Small intestine (tissue), 7 donors: ENCODE results near the gene HOTAIR. TPM values are rescaled to one million over a fixed set of nuclear protein-coding genes. Genes with fewer than 3 reads are reported as not detected.

Experiments used
- DNase-seq, 2 donors: peaks; one replicate each; pipeline versions ENCODE4 v3.0.0 to v3.0.0-alpha.2; 2013
- FAIRE-seq: peaks from 2 replicates; lab custom pipeline; 2012; peaks lifted over from hg19 to GRCh38; lab: Jason Lieb, UNC
- H3K27ac ChIP-seq, 3 donors: one replicate each; pipeline ENCODE4 v1.5.1; 2013; ENCODE audit warnings: low read length in 2 of 3, mild to moderate bottlenecking in 2 of 3, control low read depth in 1 of 3, inconsistent platforms in 1 of 3, low read depth in 1 of 3, moderate library complexity in 1 of 3
- H3K27me3 ChIP-seq, 3 donors: one replicate each; pipeline ENCODE4 v1.6.1; 2013; ENCODE audit warnings: low read length in 3 of 3, inconsistent platforms in 1 of 3; ENCODE audit not compliant: control insufficient read depth in 3 of 3, insufficient read depth in 3 of 3
- H3K36me3 ChIP-seq, 3 donors: one replicate each; pipeline ENCODE4 v1.6.1; 2013; ENCODE audit warnings: low read length in 3 of 3, inconsistent platforms in 1 of 3, low read depth in 1 of 3, mild to moderate bottlenecking in 1 of 3, moderate library complexity in 1 of 3; ENCODE audit not compliant: control insufficient read depth in 3 of 3, insufficient read depth in 2 of 3
- H3K4me1 ChIP-seq, 3 donors: one replicate each; pipeline ENCODE4 v1.6.1; 2013; ENCODE audit warnings: low read length in 2 of 3, inconsistent platforms in 1 of 3, low read depth in 1 of 3, mild to moderate bottlenecking in 1 of 3, moderate library complexity in 1 of 3; ENCODE audit not compliant: control insufficient read depth in 3 of 3, insufficient read depth in 2 of 3
- H3K4me3 ChIP-seq, 3 donors: one replicate each; pipeline ENCODE4 v1.5.1; 2013; ENCODE audit warnings: low read length in 3 of 3, control low read depth in 1 of 3, inconsistent platforms in 1 of 3, low read depth in 1 of 3, mild to moderate bottlenecking in 1 of 3, moderate library complexity in 1 of 3
- H3K9me3 ChIP-seq, 2 donors: one replicate each; pipeline ENCODE4 v1.6.1; 2013; ENCODE audit warnings: low read depth in 1 of 2, low read length in 1 of 2; ENCODE audit not compliant: control insufficient read depth in 2 of 2, insufficient read depth in 1 of 2
- WGBS, 3 donors: extraction: QIAGEN DNeasy Blood & Tissue Kit; methylation state at CpG; one replicate each; pipeline ENCODE4 v1.1.7; 2013; 5-methylcytosine and 5-hydroxymethylcytosine counted together
- polyA plus RNA-seq, 4 donors: library from polyadenylated mRNA; stranded (reverse) in 3 of 4; unstranded in 1 of 4; fragments of 200-250 nt in 3 of 4; fragments of 120-200 nt in 1 of 4; gene quantifications; one replicate each; pipeline versions ENCODE4 v1.2.1 to v1.2.3, GENCODE V29; 2013
- donor health status: healthy with polysubstance abuse.
- donor health status: control.
- donor health status: control.
- donor health status: Bipolar disorder and iron deficiency.
- donor health status: healthy.

The HOTAIR gene
- polyA plus RNA-seq, 4 donors = 0.24 TPM; not detected in 3

DNA sequence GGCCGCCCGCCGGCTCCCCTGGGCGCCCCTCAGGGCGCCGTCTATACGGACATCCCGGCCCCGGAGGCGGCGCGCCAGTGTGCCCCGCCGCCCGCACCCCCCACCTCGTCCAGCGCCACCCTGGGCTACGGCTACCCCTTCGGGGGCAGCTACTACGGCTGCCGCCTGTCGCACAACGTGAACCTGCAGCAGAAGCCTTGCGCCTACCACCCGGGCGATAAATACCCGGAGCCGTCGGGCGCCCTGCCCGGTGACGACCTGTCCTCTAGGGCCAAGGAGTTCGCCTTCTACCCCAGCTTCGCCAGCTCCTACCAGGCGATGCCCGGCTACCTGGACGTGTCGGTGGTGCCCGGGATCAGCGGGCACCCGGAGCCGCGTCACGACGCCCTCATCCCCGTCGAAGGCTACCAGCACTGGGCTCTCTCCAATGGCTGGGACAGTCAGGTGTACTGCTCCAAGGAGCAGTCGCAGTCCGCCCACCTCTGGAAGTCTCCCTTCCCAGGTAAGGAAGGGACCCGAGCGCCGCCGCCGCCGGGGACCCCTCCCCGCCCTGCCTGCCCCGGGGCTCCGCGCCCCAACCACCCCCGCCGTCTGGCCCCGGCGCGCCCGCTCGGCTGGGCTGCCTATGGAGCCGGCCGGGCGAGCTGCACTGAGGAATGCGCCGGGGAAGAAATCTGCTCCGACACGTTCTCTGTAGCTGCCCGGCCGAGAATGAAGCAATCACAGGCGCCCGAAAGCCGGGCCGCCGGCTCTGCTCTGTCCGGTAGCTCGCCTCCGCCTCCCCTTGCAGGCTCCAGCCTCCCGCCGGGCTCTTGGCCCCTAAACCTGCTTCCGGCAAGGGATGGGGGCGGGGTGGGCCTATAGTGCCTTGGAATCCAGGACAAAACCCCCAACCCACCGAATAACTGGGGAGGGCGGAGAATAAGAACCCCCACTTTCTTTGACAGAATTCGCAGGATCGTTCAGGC is 35.3 kb downstream of the HOTAIR start:
- no peak overlapping the region for H3K4me3 ChIP-seq
- FAIRE-seq = no peak

DNA sequence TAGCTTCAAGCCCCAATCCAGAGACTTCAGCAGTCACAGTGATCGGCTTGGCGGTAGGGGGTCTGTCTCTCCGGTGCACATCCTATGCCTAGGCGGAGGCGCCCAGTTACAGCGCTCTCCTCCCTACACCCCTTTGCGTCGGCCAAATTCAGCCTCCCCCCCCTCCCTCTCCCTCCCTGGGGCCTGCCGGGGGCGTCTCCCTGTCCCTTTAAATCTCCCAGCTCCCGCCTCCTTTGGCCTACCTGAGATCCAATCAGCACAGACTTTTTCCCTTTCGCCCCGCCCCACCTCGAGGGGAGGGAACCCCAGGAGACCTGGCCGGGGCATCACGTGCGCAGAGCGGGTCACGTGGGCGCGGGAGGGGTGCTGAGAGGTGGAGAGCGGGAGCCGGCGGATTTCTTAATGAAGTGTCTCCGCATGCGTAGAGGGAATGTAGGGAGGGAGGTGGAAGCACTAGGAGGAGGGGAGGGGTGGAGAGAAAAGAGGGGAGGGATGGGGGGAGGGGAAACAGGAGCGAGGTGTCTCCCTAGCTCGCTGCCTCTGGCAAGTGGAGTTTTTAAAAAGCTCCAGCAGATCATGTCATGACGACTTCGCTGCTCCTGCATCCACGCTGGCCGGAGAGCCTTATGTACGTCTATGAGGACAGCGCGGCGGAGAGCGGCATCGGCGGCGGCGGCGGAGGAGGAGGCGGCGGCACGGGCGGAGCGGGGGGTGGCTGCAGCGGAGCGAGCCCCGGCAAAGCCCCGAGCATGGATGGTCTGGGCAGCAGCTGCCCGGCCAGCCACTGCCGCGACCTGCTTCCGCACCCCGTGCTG is 36.2 kb downstream of the HOTAIR start, which contains the start of gene HOXC13:
HOXC13 (plus strand) TSS at position 506 of the 815 bp plus-strand sequence; CDS start at position 582, 76 bp downstream.
- WGBS, 3 donors = 7 to 15% (median 11%) methylated on average over 43 to 56 of the region's 56 CpGs
- no peak within 1 kb of the TSS for H3K27ac ChIP-seq
- no peak within 1 kb of the TSS for H3K4me3 ChIP-seq
- H3K36me3 ChIP-seq = no peaks in the 10 kb centered on the region
- peaks cover 0 to 10% of the 10 kb centered on the region in 2 donors for H3K9me3 ChIP-seq
- H3K27me3 ChIP-seq = peaks cover 10 to 90% (median 56%) of the 10 kb centered on the region in 3 donors
- peak; percentile 41 to 84 for DNase-seq
- peaks cover 0 to 3% (median 0%) of the 10 kb centered on the region in 3 donors for H3K4me1 ChIP-seq
- no peak for FAIRE-seq

More for the DNA sequence above, 35.3 kb downstream of the HOTAIR start:
- Histone ChIP-seq H3K27ac (no peak overlapping the region), H3K9me3 (peaks cover 0 to 8% of the 10 kb centered on the region in 2 donors), H3K4me1 (peaks cover 0 to 3% (median 0%) of the 10 kb centered on the region in 3 donors), H3K36me3 (no peaks in the 10 kb centered on the region), H3K27me3 (peaks cover 10 to 90% (median 55%) of the 10 kb centered on the region in 3 donors)
- WGBS, 3 donors = 7 to 12% (median 8%) methylated on average over 78 to 91 of the region's 91 CpGs
- no peak for DNase-seq

- FAIRE-seq = no peak
Measured at GRCh38 chr12:53937596-53938325, 37.0 kb downstream of the HOTAIR start.

DNA sequence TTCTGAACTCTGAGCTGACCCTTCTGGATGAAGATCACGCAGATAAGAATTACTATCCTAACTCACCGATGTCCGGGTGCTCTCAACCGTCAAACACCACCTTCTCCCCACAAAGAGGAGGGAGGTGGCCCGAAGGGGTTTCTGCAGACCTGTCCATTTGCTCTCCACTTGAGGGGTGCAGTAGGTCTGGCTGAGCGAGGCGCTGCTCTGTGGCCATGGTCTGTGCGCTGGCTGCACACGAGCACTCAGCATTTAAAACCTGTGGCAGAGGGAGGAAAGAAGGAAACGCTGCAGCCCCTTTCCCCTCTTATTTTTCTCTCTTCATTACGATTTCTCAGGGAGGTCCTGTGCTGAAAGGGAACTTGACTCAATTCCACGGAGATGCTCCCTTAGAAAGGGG is 37.7 kb downstream of the HOTAIR start:
- DNase-seq = no peak
- Histone ChIP-seq H3K36me3 (no peaks in the 10 kb centered on the region), H3K27me3 (peaks cover 10 to 96% (median 56%) of the 10 kb centered on the region in 3 donors), H3K9me3 (peaks cover 0 to 10% of the 10 kb centered on the region in 2 donors), H3K4me3 (no peak overlapping the region), H3K4me1 (peaks cover 0 to 3% (median 0%) of the 10 kb centered on the region in 3 donors), H3K27ac (no peak overlapping the region)
- FAIRE-seq = no peak
- 13 to 16% (median 15%) methylated on average over 12 of the region's 12 CpGs for WGBS, 3 donors

More at GRCh38 chr12:53937596-53938325, 37.0 kb downstream of the HOTAIR start:
- 23 to 31% (median 27%) methylated on average over 23 of the region's 23 CpGs for WGBS, 3 donors
- Histone ChIP-seq H3K9me3 (peaks cover 0 to 10% of the 10 kb centered on the region in 2 donors), H3K4me1 (peaks cover 0 to 3% (median 0%) of the 10 kb centered on the region in 3 donors), H3K36me3 (no peaks in the 10 kb centered on the region), H3K27ac (no peak overlapping the region), H3K27me3 (peaks cover 10 to 95% (median 58%) of the 10 kb centered on the region in 3 donors), H3K4me3 (no peak overlapping the region)
- no peak for DNase-seq

DNA sequence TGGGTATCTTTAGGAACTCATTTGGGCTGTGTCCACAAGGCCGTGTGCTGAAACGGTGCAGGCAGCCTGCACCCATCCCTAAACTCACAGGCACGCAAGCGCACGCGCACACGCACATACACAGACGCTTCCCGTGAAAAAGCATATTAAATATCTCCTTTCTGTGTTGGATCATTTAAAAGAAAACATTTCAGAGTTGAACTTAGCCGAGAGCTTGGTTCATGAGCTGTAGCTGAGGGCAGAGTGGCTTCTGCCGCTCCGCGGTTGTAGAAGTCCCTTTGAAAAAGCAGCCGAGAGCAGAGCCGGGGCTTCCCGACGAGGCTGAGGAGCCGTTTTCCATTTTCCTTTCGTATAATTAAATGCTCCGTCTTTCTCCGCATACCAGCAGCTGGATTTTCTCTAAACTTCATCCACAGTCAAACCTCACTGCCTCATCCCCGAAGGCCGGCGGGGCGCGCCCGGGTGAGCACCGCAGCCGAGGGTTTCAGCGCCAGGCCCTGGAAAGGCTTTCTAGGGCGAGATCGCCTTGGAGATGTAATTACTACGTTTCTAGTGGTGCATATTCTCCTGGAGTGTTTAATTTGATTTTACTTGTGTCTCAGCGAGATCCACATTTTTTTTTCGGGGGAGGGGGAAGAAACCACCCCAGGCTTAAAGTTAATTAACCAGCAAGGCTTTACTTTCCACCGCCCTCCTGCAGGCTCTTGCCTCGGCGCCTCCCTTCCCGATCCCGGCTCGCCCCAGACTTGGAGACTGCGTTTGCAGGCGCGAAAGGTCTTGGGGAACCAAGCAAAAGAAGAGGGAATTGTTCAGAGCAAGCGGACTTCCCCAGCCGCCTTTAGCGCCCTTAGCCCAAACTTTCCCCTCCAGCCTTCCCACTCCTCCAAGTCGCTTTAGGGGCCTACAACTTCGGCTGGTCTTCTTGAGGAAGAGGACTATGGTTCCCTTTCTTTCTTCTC is 39.1 kb downstream of the HOTAIR start:
- H3K4me3 ChIP-seq = no peak overlapping the region
- H3K4me1 ChIP-seq = peaks cover 0 to 3% (median 0%) of the 10 kb centered on the region in 3 donors

GRCh38 chr12:53932915-53933314 is 41.8 kb downstream of the HOTAIR start:
- FAIRE-seq (no peak), DNase-seq (no peak)
- Histone ChIP-seq H3K36me3 (no peaks in the 10 kb centered on the region), H3K9me3 (peaks cover 0 to 6% of the 10 kb centered on the region in 2 donors), H3K4me3 (no peak overlapping the region), H3K27me3 (peaks cover 3 to 96% (median 61%) of the 10 kb centered on the region in 3 donors), H3K4me1 (no peaks in the 10 kb centered on the region), H3K27ac (no peak overlapping the region)
- WGBS, 3 donors = 29 to 30% (median 29%) methylated on average over 4 of the region's 4 CpGs

More for the DNA sequence above, 39.1 kb downstream of the HOTAIR start:
- no peak for FAIRE-seq
- DNase-seq = no peak
- Histone ChIP-seq H3K9me3 (peaks cover 0 to 10% of the 10 kb centered on the region in 2 donors), H3K36me3 (no peaks in the 10 kb centered on the region), H3K27ac (no peak overlapping the region), H3K27me3 (peaks cover 10 to 96% (median 56%) of the 10 kb centered on the region in 3 donors)
- WGBS, 3 donors = 5 to 9% (median 7%) methylated on average over 49 of the region's 49 CpGs
